Muscle of leg (tissue), 11 donors: ENCODE measurements around the gene COPS9. TPM values are rescaled to one million over a fixed set of nuclear protein-coding genes. Genes with fewer than 3 reads are reported as not detected.

ENCODE experiments used
- DNase-seq: peaks from one replicate; pipeline ENCODE4 v3.0.0; 2013
- H3K27ac ChIP-seq: one replicate; pipeline ENCODE4 v1.5.1; 2013; ENCODE audit warnings: mild to moderate bottlenecking, low read length, control low read depth
- H3K27me3 ChIP-seq: one replicate; pipeline ENCODE4 v1.6.1; 2013; ENCODE audit warnings: low read length; ENCODE audit not compliant: control insufficient read depth, insufficient read depth
- H3K36me3 ChIP-seq: one replicate; pipeline ENCODE4 v1.6.1; 2013; ENCODE audit warnings: low read length; ENCODE audit not compliant: control insufficient read depth, insufficient read depth
- H3K4me1 ChIP-seq: one replicate; pipeline ENCODE4 v1.6.1; 2013; ENCODE audit warnings: low read length; ENCODE audit not compliant: control insufficient read depth, insufficient read depth
- H3K4me3 ChIP-seq: one replicate; pipeline ENCODE4 v1.5.1; 2013; ENCODE audit warnings: low read length, control low read depth
- H3K9me3 ChIP-seq: replicated peaks from 2 replicates; pipeline ENCODE4 v1.6.1; 2013; ENCODE audit warnings: low read depth, low read length; ENCODE audit not compliant: control insufficient read depth
- WGBS: methylation state at CpG from one replicate; pipeline ENCODE4 v1.1.5; 2013; ENCODE audit warnings: missing lambda C conversion rate; ENCODE audit not compliant: insufficient coverage; 5-methylcytosine and 5-hydroxymethylcytosine counted together
- polyA plus RNA-seq, 8 donors: library from polyadenylated mRNA; unstranded; fragments of 120-200 nt; gene quantifications; one replicate each; pipeline versions ENCODE4 v1.2.1 to v1.2.3, GENCODE V29; 2013; ENCODE audit warnings: inconsistent platforms in 1 of 8, low replicate concordance in 1 of 8; ENCODE audit not compliant: insufficient read length in 8 of 8, insufficient read depth in 1 of 8
- total RNA-seq: library from RNA; stranded (reverse); fragments of 120-200 nt; gene quantifications from one replicate; pipeline ENCODE4 v1.2.4, GENCODE V29; 2013

The COPS9 gene
- total and polyA plus RNA-seq, 9 donors, result 88.6 to 210 (median 108) TPM

GRCh38 chr2:240114233-240114632 lies 21.9 kb downstream of the COPS9 start:
- H3K27ac ChIP-seq, result no peak overlapping the region
- WGBS, result 67% methylated on average over 3 of the region's 6 CpGs
- no peak for DNase-seq
- no peaks in the 10 kb centered on the region for H3K36me3 ChIP-seq
- no peaks in the 10 kb centered on the region for H3K4me1 ChIP-seq
- H3K27me3 ChIP-seq, result peaks cover 8% of the 10 kb centered on the region
- no peak overlapping the region for H3K4me3 ChIP-seq
- H3K9me3 ChIP-seq, result no peaks in the 10 kb centered on the region

DNA sequence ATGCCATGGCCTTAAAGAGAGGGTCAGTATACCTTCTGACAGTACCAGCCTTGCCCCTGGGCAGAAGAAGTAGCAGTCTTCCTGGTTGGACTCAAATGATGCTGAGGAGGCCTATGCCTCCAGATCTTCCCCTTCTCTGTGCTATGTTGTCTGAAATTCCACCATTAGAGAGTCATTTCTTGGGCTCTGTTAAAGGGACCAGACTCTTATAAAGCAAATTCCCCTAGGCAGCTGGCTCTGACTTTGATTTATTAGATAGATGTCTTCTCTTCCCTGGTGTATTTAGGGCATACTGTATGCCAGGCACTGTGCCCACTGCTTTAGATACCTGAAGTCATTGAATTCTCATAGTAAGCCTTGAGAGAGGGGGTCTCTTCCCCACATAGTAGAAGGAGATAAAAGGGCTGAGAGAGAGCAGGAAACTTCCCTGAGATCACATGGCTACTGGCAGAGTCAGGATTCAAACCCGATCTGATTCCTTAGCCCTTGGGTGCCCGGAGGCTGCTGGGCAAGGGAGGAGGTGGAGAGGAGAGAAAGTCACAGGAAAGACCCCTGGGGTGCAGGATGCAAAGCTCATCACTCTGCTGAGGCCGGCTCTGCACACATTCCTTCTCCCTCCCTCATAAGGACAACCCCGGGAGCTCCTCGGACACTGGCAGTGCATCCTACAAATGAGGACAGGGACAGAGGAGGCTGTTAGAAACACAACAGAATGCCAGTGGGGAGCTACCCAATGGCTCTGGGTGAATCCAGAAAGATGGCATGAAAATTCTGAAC lies 23.0 kb downstream of the COPS9 start:
- Histone ChIP-seq H3K27ac (no peak overlapping the region), H3K9me3 (no peaks in the 10 kb centered on the region), H3K4me1 (no peaks in the 10 kb centered on the region), H3K27me3 (peaks cover 8% of the 10 kb centered on the region), H3K36me3 (no peaks in the 10 kb centered on the region), H3K4me3 (no peak overlapping the region)
- WGBS, result no CpG with 5 or more reads among the region's 5 CpGs
- no peak for DNase-seq

DNA sequence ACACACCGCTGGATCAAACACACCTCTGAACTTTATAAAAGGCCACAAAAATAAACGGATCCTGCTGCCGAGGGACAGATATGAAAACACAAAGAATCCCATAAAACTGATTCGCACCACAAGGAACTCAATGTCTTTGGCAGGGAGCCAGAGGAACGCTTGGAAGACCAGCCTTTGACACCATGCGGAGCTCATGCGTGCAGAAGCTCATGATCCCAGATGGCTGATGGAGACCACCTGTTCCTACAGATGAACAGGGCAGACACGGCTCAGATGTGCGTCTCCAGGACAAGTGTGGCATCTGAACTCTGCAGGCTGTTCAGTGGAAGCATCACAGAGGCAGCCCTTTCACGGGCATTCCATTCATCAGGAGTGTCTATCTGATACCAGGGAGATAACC lies 24.9 kb downstream of the COPS9 start:
- peak; percentile 10 for DNase-seq
- Histone ChIP-seq H3K27me3 (peaks cover 8% of the 10 kb centered on the region), H3K4me3 (no peak overlapping the region), H3K4me1 (no peaks in the 10 kb centered on the region), H3K36me3 (no peaks in the 10 kb centered on the region), H3K27ac (no peak overlapping the region), H3K9me3 (no peaks in the 10 kb centered on the region)
- WGBS, result 34% methylated on average over 7 of the region's 10 CpGs

DNA sequence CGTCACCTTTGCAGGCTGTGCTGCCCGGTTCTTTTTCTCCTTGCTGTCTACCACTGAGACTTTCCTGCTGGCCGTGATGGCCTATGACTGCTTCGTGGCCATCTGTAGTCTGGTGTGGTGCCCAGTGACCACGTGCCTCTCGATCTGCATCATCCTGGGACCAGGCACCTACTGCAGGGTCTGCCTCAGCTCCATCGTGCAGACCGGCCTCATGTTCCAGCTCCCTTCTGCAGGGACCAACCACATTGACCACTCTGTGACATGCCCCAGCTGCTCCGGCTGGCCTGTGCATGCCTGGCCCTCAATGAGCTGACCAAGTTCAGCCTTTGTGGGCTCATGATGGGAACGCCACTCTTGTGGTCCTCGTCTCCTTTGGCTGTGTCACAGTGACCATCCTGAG lies 26.7 kb downstream of the COPS9 start:
- WGBS, result 82% methylated on average over 11 of the region's 11 CpGs
- H3K27me3 ChIP-seq, result peaks cover 10% of the 10 kb centered on the region
- no peaks in the 10 kb centered on the region for H3K4me1 ChIP-seq
- H3K9me3 ChIP-seq, result no peaks in the 10 kb centered on the region
- no peak for DNase-seq
- H3K4me3 ChIP-seq, result no peak overlapping the region
- H3K36me3 ChIP-seq, result no peaks in the 10 kb centered on the region
- no peak overlapping the region for H3K27ac ChIP-seq

GRCh38 chr2:240107477-240107796 lies 28.7 kb downstream of the COPS9 start:
- H3K27me3 ChIP-seq, result peaks cover 6% of the 10 kb centered on the region
- H3K4me3 ChIP-seq, result no peak overlapping the region
- H3K9me3 ChIP-seq, result no peaks in the 10 kb centered on the region
- H3K36me3 ChIP-seq, result no peaks in the 10 kb centered on the region
- H3K27ac ChIP-seq, result no peak overlapping the region
- WGBS, result 68% methylated on average over 6 of the region's 6 CpGs
- no peaks in the 10 kb centered on the region for H3K4me1 ChIP-seq
- DNase-seq, result no peak

DNA sequence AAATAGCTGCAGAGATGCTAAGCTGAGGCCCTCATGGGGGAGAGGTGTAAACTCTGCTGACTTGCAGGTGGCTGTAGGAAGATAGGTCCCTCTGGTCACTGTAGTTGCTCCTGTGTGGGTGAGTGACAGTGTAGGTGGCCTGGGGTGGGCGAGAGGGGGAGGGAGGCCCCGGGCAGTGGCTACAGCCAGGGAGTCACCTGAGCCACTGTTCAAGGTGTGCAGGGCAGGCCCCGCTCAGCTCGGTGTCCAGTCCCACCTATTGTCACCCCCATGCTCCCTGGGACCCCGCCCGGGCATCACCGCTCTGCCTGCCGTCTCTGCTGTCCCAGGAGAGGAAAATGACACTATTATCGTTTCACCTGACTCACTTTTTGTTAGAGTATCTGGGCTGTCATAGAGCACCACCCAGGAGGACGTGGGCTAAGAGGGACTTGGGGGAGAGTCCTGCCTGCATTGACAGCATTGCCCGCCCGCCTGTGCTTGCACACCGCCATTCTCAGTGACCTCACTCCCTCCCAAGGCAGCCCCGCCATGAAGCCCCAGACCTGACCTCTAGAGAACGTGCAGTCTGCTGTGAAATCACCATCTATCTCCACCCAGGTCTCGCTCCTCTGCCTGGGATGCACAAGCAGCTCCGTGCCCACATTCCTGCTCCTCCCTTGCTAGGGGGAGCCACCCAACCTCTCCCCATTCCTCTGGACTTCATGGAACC lies 29.2 kb downstream of the COPS9 start:
- Histone ChIP-seq H3K27me3 (peaks cover 3% of the 10 kb centered on the region), H3K4me3 (no peak overlapping the region), H3K9me3 (no peaks in the 10 kb centered on the region), H3K36me3 (no peaks in the 10 kb centered on the region), H3K4me1 (no peaks in the 10 kb centered on the region), H3K27ac (no peak overlapping the region)
- WGBS, result 69% methylated on average over 12 of the region's 17 CpGs
- DNase-seq, result no peak

- 68% methylated on average over 11 of the region's 11 CpGs for WGBS
- Histone ChIP-seq H3K4me3 (no peak overlapping the region), H3K27me3 (peaks cover 3% of the 10 kb centered on the region), H3K4me1 (no peaks in the 10 kb centered on the region), H3K9me3 (no peaks in the 10 kb centered on the region), H3K27ac (no peak overlapping the region), H3K36me3 (no peaks in the 10 kb centered on the region)
- DNase-seq, result no peak
Measured at GRCh38 chr2:240105982-240106381, 30.1 kb downstream of the COPS9 start.

DNA sequence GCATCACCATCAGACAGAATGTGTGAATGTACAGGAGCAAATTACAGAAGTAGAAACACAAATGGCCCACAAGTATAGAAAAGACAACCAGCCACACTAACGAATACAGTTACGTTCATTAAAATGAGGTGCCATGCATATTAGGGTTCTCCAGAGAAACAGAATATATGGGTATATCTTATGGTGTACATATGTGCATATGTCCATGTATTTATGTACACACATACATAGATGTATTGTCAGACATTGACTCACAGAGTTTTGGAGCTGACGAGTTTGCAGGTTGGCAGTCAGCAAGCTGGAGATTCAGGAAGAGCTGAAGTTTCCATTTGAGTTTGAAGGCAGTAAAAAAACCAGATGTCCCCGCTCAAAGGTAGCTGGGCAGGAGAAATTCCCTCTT lies 33.0 kb downstream of the COPS9 start:
- Histone ChIP-seq H3K4me1 (no peaks in the 10 kb centered on the region), H3K27me3 (peaks cover 3% of the 10 kb centered on the region), H3K27ac (no peak overlapping the region), H3K4me3 (no peak overlapping the region), H3K9me3 (no peaks in the 10 kb centered on the region), H3K36me3 (no peaks in the 10 kb centered on the region)
- DNase-seq, result no peak
- WGBS, result no CpG with 5 or more reads among the region's 4 CpGs

GRCh38 chr2:240098349-240098748 lies 37.8 kb downstream of the COPS9 start:
- Histone ChIP-seq H3K9me3 (no peaks in the 10 kb centered on the region), H3K4me3 (no peak overlapping the region), H3K36me3 (no peaks in the 10 kb centered on the region), H3K4me1 (no peaks in the 10 kb centered on the region), H3K27me3 (peaks cover 25% of the 10 kb centered on the region), H3K27ac (no peak overlapping the region)
- DNase-seq, result no peak
- WGBS, result no CpG with 5 or more reads among the region's 2 CpGs

DNA sequence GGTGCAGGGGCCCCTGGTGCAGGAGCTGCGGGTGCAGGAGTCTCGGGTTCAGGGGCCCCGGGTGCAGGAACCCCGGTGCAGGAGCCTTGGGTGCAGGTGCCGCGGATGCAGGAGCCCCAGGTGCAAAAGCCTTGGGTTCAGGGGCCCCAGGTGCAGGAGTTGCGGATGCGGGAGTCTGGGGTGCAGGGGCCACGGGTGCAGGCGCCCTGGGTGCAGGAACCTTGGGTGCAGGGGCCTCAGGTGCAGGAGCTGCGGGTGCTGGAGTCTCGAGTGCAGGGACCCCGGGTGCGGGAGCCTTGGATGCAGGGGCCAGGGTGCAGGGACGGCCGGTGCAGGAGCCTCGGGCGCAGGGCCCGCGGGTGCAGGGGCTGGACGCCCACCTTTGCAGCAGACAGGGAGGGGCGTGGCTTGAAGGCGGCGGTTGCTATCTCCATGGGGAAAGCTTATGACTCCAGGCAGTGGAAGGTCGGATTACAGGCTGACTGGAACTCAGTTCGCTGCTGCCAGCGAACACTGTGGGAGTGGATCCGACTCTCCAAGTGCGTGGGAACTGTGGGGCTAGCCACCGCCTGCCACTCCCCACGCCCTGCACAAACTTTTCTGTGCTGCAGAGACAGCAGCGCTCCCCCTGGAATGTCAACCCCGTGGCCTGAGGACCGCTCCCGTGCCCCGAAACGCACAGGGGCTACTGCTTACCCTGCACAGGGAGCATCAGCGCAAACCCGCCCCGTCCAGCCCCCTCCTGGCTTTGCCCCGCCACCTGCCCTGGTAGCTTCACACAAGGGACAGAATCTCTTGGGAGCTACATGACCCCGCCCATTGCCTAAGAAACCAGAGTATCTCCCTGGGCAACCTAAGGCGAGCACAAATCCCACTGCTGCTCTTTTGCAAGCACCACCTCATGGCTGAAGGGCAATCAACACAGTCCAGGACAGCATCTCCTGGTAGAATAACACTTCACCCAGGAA lies 40.3 kb downstream of the COPS9 start:
- 3% methylated on average over 42 of the region's 43 CpGs for WGBS
- DNase-seq, result no peak
- Histone ChIP-seq H3K4me3 (no peak overlapping the region), H3K9me3 (no peaks in the 10 kb centered on the region), H3K4me1 (no peaks in the 10 kb centered on the region), H3K36me3 (no peaks in the 10 kb centered on the region), H3K27ac (no peak overlapping the region), H3K27me3 (peaks cover 23% of the 10 kb centered on the region)
